GM23338 (cell line): Measurements from ENCODE around the gene KMT2E. TPM values are rescaled to one million over a fixed set of nuclear protein-coding genes. Genes with fewer than 3 reads are reported as not detected.

Source experiments
- ATAC-seq: fragments of 200-7000 bp; cut with Tn5 transposase; 3 replicates; pipeline ENCODE4 v1.9.1; 2020
- DNase-seq: peaks from one replicate; pipeline ENCODE4 v3.0.0-alpha.2; 2015; ENCODE audit warnings: low spot score
- H2AFZ ChIP-seq: fragments of 200-600 bp; sonication (generic); 2 replicates; pipeline ENCODE4 v1.8.0; 2016; ENCODE audit warnings: antibody characterized with exemption, mild to moderate bottlenecking, moderate library complexity
- H3F3A ChIP-seq: fragments of 200-600 bp; sonication (generic); replicated peaks from 2 replicates; pipeline ENCODE4 v1.8.0; 2017; ENCODE audit warnings: antibody characterized with exemption, mixed run types, low read depth
- H3K27ac ChIP-seq: fragments of 200-600 bp; sonication (generic); 2 replicates; pipeline ENCODE4 v1.6.1; 2016; ENCODE audit warnings: low read depth
- H3K27me3 ChIP-seq: fragments of 200-600 bp; sonication (generic); 2 replicates; pipeline ENCODE4 v1.8.0; 2016; ENCODE audit warnings: mild to moderate bottlenecking, mixed run types, moderate library complexity; ENCODE audit not compliant: insufficient read depth
- H3K36me3 ChIP-seq: fragments of 200-600 bp; sonication (generic); 2 replicates; pipeline ENCODE4 v1.8.0; 2016; ENCODE audit warnings: mild to moderate bottlenecking; ENCODE audit not compliant: insufficient read depth
- H3K4me1 ChIP-seq: fragments of 200-600 bp; sonication (generic); 2 replicates; pipeline ENCODE4 v1.8.0; 2016; ENCODE audit warnings: mild to moderate bottlenecking, moderate library complexity; ENCODE audit not compliant: insufficient read depth
- H3K4me2 ChIP-seq: fragments of 200-600 bp; sonication (generic); 2 replicates; pipeline ENCODE4 v1.7.1; 2017; ENCODE audit warnings: mixed run types
- H3K4me3 ChIP-seq: fragments of 200-600 bp; sonication (generic); 2 replicates; pipeline ENCODE4 v1.6.1; 2016; ENCODE audit warnings: mixed run types
- H3K79me2 ChIP-seq: fragments of 200-600 bp; sonication (generic); replicated peaks from 2 replicates; pipeline ENCODE4 v1.8.0; 2017; ENCODE audit warnings: mild to moderate bottlenecking; ENCODE audit not compliant: insufficient read depth
- H3K9me2 ChIP-seq: fragments of 200-600 bp; sonication (generic); 2 replicates; pipeline ENCODE4 v1.8.0; 2017; ENCODE audit not compliant: insufficient read depth
- H4K20me1 ChIP-seq: fragments of 200-600 bp; sonication (generic); replicated peaks from 2 replicates; pipeline ENCODE4 v1.8.0; 2017; ENCODE audit warnings: mild to moderate bottlenecking; ENCODE audit not compliant: insufficient read depth
- H3K27ac Mint-ChIP-seq: 2 replicates; pipeline ENCODE4 v1.8.0; 2020; ENCODE audit warnings: inconsistent platforms, mild to moderate bottlenecking, moderate library complexity, mixed read lengths
- H3K27me3 Mint-ChIP-seq: 3 replicates; pipeline ENCODE4 v1.8.0; 2022; ENCODE audit warnings: low read depth, mild to moderate bottlenecking, moderate library complexity, mixed read lengths, inconsistent platforms; ENCODE audit not compliant: insufficient read depth, poor library complexity
- H3K36me3 Mint-ChIP-seq: 3 replicates; pipeline ENCODE4 v1.8.0; 2021; ENCODE audit warnings: low read depth, mild to moderate bottlenecking, inconsistent platforms, moderate library complexity, mixed read lengths
- H3K4me1 Mint-ChIP-seq: 3 replicates; pipeline ENCODE4 v1.8.0; 2020; ENCODE audit warnings: mild to moderate bottlenecking, inconsistent platforms, mixed read lengths
- H3K4me3 Mint-ChIP-seq: 3 replicates; pipeline ENCODE4 v1.8.0; 2021; ENCODE audit warnings: moderate library complexity, mild to moderate bottlenecking, inconsistent platforms, mixed read lengths
- H3K9me3 Mint-ChIP-seq: 3 replicates; pipeline ENCODE4 v1.8.0; 2020; ENCODE audit warnings: moderate library complexity, mild to moderate bottlenecking, inconsistent platforms, mixed read lengths
- CREB1 ChIP-seq: fragments of 250-450 bp; sonication (Bioruptor Pico); IDR thresholded peaks from 2 replicates; pipeline ENCODE4 v1.5.0; 2020; ENCODE audit warnings: low read depth, mild to moderate bottlenecking, moderate library complexity
- ETS1 ChIP-seq: IDR thresholded peaks from 2 replicates; pipeline ENCODE4 v1.6.1; 2016; ENCODE audit warnings: antibody characterized with exemption
- EZH2 ChIP-seq: fragments of 200-600 bp; sonication (generic); IDR thresholded peaks from one replicate; pipeline ENCODE4 v1.8.0; 2017; ENCODE audit warnings: antibody characterized with exemption, mild to moderate bottlenecking, low read depth; ENCODE audit not compliant: unreplicated experiment
- EZH2phosphoT487 ChIP-seq: fragments of 200-600 bp; sonication (generic); IDR thresholded peaks from one replicate; pipeline ENCODE4 v1.8.1; 2018; ENCODE audit warnings: antibody characterized with exemption; ENCODE audit not compliant: unreplicated experiment
- JUNB ChIP-seq: IDR thresholded peaks from one replicate; pipeline ENCODE4 v1.6.1; 2016; ENCODE audit warnings: antibody characterized with exemption; ENCODE audit not compliant: unreplicated experiment
- NANOG ChIP-seq: IDR thresholded peaks from 2 replicates; pipeline ENCODE4 v1.6.1; 2016; ENCODE audit warnings: antibody characterized with exemption, borderline replicate concordance
- POLR2AphosphoS5 ChIP-seq: IDR thresholded peaks from 2 replicates; pipeline ENCODE4 v1.6.1; 2016; ENCODE audit warnings: antibody characterized with exemption, low read depth
- REST ChIP-seq: IDR thresholded peaks from one replicate; pipeline ENCODE4 v1.6.1; 2018; ENCODE audit warnings: antibody characterized with exemption; ENCODE audit not compliant: unreplicated experiment
- STAT1 ChIP-seq: IDR thresholded peaks from one replicate; pipeline ENCODE4 v1.6.1; 2016; ENCODE audit warnings: antibody characterized with exemption; ENCODE audit not compliant: unreplicated experiment
- ZNF114 ChIP-seq: fragments of 250-450 bp; sonication (Bioruptor Pico); IDR thresholded peaks from 2 replicates; pipeline ENCODE4 v1.5.0; 2020; ENCODE audit warnings: mild to moderate bottlenecking, moderate library complexity
- ZNF331 ChIP-seq: fragments of 250-450 bp; sonication (Bioruptor Pico); IDR thresholded peaks from 2 replicates; pipeline ENCODE4 v1.5.0; 2020; ENCODE audit warnings: low read depth, mild to moderate bottlenecking, moderate library complexity
- polyA plus RNA-seq: library from polyadenylated mRNA; unstranded; fragments of >200 nt; fragmentation: Nextera tagmentation; extraction: Ambion mirVana; gene quantifications from 2 replicates; pipeline ENCODE4 v1.2.1, GENCODE V29; 2016
- total RNA-seq: library from RNA; depleted of rRNA; stranded (reverse); fragments of >200 nt; shearing (Covaris generic); gene quantifications from 2 replicates; pipeline ENCODE4 v1.2.3, GENCODE V29; 2014
- TF ChIP-seq, protein P1 (sequence below): fragments of 250-450 bp; sonication (Bioruptor Pico); IDR thresholded peaks from 2 replicates; pipeline ENCODE4 v1.5.0; 2020; ENCODE audit warnings: mild to moderate bottlenecking, moderate library complexity
- TF ChIP-seq, protein P2 (sequence below), 2 experiments: fragments of 200-600 bp in 1 of 2; sonication (generic) in 1 of 2; conservative IDR thresholded peaks; 2 replicates each; pipeline versions ENCODE4 v1.5.1 to v1.6.1; 2016 to 2017; ENCODE audit warnings: antibody characterized with exemption in 2 of 2, low read depth in 2 of 2, mild to moderate bottlenecking in 2 of 2, moderate library complexity in 1 of 2

KMT2E gene
- total and polyA plus RNA-seq, 2 experiments from 2014 or later = 50.2 to 70.9 TPM

DNA sequence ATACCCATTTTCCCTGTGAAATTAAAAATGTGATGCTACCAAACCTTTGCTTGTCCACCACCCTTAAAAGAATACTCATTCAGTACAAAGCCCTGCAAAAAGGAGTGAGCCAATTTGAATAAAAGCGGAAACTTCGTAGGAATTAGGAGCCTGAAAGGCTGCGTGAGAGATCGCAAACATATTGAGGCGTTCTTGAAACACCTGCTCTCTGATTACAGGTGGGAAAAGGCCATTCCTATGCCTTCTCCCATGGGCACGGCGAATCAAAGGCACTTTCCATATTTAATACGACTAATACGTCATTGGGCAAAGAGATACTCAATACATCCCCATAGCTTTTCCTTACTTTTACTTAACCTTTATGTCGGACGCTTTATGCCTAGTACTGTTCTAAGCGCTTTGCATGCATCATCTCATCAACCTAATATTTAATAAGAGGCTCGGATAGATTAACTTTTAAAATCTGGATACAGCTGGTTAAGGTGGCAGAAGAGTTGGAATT, 30.9 kb upstream of the KMT2E start:
- Mint-ChIP-seq H3K27me3 (peaks cover 13% of the 10 kb centered on the region), H3K36me3 (no peaks in the 10 kb centered on the region), H3K4me3 (peak overlapping the region; percentile 99), H3K27ac (peak overlapping the region; percentile 100), H3K9me3 (no peaks in the 10 kb centered on the region; the same call in 2 of the 3 replicates), H3K4me1 (peaks cover 66% of the 10 kb centered on the region)
- no peak for ATAC-seq
- peaks cover 18% of the 10 kb centered on the region for H3K79me2 ChIP-seq
- H3F3A ChIP-seq = peaks cover 9% of the 10 kb centered on the region; the same call in 1 of the 2 replicates
- no peaks in the 10 kb centered on the region for H3K27me3 ChIP-seq
- H3K36me3 ChIP-seq = no peaks in the 10 kb centered on the region
- peak overlapping the region; percentile 96 for H3K27ac ChIP-seq
- H3K9me2 ChIP-seq = no peaks in the 10 kb centered on the region
- no peak for DNase-seq
- H3K4me2 ChIP-seq = peak overlapping the region; percentile 85
- H3K4me3 ChIP-seq = peak overlapping the region; percentile 65
- H2AFZ ChIP-seq = peak overlapping the region; percentile 5; the same call in 1 of the 2 replicates
- TF ChIP-seq POLR2AphosphoS5 (no peak), ZNF114 (CRISPR knock-in tag) (no peak), REST (no peak), EZH2 (no peak), ZNF331 (CRISPR knock-in tag) (no peak), JUNB (no peak), ETS1 (no peak), CREB1 (CRISPR knock-in tag) (no peak), NANOG (no peak), STAT1 (no peak), EZH2phosphoT487 (no peak)
- TF ChIP-seq, protein P1, sequence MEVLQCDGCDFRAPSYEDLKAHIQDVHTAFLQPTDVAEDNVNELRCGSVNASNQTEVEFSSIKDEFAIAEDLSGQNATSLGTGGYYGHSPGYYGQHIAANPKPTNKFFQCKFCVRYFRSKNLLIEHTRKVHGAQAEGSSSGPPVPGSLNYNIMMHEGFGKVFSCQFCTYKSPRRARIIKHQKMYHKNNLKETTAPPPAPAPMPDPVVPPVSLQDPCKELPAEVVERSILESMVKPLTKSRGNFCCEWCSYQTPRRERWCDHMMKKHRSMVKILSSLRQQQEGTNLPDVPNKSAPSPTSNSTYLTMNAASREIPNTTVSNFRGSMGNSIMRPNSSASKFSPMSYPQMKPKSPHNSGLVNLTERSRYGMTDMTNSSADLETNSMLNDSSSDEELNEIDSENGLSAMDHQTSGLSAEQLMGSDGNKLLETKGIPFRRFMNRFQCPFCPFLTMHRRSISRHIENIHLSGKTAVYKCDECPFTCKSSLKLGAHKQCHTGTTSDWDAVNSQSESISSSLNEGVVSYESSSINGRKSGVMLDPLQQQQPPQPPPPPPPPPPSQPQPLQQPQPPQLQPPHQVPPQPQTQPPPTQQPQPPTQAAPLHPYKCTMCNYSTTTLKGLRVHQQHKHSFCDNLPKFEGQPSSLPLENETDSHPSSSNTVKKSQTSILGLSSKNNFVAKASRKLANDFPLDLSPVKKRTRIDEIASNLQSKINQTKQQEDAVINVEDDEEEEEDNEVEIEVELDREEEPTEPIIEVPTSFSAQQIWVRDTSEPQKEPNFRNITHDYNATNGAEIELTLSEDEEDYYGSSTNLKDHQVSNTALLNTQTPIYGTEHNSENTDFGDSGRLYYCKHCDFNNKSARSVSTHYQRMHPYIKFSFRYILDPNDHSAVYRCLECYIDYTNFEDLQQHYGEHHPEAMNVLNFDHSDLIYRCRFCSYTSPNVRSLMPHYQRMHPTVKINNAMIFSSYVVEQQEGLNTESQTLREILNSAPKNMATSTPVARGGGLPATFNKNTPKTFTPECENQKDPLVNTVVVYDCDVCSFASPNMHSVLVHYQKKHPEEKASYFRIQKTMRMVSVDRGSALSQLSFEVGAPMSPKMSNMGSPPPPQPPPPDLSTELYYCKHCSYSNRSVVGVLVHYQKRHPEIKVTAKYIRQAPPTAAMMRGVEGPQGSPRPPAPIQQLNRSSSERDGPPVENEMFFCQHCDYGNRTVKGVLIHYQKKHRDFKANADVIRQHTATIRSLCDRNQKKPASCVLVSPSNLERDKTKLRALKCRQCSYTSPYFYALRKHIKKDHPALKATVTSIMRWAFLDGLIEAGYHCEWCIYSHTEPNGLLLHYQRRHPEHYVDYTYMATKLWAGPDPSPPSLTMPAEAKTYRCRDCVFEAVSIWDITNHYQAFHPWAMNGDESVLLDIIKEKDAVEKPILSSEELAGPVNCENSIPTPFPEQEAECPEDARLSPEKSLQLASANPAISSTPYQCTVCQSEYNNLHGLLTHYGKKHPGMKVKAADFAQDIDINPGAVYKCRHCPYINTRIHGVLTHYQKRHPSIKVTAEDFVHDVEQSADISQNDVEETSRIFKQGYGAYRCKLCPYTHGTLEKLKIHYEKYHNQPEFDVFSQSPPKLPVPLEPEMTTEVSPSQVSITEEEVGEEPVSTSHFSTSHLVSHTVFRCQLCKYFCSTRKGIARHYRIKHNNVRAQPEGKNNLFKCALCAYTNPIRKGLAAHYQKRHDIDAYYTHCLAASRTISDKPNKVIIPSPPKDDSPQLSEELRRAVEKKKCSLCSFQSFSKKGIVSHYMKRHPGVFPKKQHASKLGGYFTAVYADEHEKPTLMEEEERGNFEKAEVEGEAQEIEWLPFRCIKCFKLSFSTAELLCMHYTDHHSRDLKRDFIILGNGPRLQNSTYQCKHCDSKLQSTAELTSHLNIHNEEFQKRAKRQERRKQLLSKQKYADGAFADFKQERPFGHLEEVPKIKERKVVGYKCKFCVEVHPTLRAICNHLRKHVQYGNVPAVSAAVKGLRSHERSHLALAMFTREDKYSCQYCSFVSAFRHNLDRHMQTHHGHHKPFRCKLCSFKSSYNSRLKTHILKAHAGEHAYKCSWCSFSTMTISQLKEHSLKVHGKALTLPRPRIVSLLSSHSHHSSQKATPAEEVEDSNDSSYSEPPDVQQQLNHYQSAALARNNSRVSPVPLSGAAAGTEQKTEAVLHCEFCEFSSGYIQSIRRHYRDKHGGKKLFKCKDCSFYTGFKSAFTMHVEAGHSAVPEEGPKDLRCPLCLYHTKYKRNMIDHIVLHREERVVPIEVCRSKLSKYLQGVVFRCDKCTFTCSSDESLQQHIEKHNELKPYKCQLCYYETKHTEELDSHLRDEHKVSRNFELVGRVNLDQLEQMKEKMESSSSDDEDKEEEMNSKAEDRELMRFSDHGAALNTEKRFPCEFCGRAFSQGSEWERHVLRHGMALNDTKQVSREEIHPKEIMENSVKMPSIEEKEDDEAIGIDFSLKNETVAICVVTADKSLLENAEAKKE (CRISPR knock-in tag) = no peak
- TF ChIP-seq, protein P2, sequence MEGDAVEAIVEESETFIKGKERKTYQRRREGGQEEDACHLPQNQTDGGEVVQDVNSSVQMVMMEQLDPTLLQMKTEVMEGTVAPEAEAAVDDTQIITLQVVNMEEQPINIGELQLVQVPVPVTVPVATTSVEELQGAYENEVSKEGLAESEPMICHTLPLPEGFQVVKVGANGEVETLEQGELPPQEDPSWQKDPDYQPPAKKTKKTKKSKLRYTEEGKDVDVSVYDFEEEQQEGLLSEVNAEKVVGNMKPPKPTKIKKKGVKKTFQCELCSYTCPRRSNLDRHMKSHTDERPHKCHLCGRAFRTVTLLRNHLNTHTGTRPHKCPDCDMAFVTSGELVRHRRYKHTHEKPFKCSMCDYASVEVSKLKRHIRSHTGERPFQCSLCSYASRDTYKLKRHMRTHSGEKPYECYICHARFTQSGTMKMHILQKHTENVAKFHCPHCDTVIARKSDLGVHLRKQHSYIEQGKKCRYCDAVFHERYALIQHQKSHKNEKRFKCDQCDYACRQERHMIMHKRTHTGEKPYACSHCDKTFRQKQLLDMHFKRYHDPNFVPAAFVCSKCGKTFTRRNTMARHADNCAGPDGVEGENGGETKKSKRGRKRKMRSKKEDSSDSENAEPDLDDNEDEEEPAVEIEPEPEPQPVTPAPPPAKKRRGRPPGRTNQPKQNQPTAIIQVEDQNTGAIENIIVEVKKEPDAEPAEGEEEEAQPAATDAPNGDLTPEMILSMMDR (conservative IDR thresholded peaks at IDR 0.05; ENCODE audit: low read depth in 2 of 2) = no peak
- peaks cover 61% of the 10 kb centered on the region for H3K4me1 ChIP-seq
- peaks cover 28% of the 10 kb centered on the region for H4K20me1 ChIP-seq
